GM20000 (cell line): ENCODE results near the gene TIMM22.

ENCODE experiments used
- DNase-seq: peaks from one replicate; pipeline ENCODE4 v3.0.0; 2012; ENCODE audit warnings: low spot score
- CTCF ChIP-seq: IDR thresholded peaks from 2 replicates; pipeline ENCODE4 v1.5.1; 2012; ENCODE audit warnings: mild to moderate bottlenecking, control low read depth; ENCODE audit errors: extremely low read depth, missing control alignments

Gene TIMM22

DNA sequence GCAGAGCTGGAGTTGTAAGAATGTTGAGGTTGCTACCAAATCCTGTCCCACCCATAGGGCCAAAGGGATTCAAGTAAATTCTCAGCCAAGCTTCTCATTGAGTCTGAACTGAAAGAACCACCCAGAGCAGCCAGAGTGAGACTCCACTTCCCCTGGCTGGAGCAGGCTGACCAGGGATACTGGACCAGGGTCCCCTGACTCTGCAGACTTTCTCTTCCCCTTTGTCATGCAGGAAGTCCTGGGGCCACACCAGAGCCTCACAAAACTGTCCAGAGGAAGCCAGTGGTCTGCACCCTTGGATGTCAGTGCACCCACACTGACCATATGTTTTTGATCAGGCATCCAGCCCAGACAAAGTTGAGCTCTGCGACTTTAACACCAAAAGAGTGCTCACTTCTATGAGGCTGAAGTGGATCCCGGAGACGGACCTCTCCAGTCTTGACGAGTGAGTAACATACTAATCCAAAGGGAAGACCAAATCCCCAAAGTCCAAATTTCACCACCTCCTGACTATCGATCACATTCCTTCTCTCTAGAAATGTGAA is 21.5 kb upstream of the TIMM22 start:
- DNase-seq: no peak
- TF ChIP-seq CTCF: no peak

DNA sequence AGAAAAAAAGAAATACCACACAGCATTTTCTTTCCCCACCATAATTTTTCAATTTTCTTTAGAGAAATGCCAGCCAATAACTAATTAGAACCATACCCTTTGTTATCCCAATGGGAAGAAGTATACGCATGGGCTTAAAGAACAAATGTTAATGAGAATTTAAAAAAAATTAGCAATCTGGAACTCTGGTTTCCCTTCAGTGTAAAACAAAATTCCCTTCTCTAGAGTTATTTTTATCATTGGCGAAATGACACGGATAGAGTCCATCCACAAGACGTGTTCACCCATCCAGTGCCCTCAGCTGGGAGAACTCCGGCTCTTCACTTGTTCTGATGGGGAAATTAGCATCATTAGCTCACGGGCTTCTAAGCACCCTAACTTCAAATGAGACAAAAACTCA is 20.6 kb upstream of the TIMM22 start:
- no peak for TF ChIP-seq CTCF

GRCh38 chr17:977166-977565 is 19.8 kb upstream of the TIMM22 start:
- no peak for TF ChIP-seq CTCF
- no peak for DNase-seq

More for the DNA sequence above, 20.6 kb upstream of the TIMM22 start:
- no peak for DNase-seq

GRCh38 chr17:978103-979093 is 18.5 kb upstream of the TIMM22 start:
- TF ChIP-seq CTCF: no peak
- peak; percentile 40 for DNase-seq

- no peak for DNase-seq
- no peak for TF ChIP-seq CTCF
Measured at GRCh38 chr17:979212-979538, 17.8 kb upstream of the TIMM22 start.

- DNase-seq: peak; percentile 100
- no peak for TF ChIP-seq CTCF
Measured at GRCh38 chr17:979539-980405, 17.2 kb upstream of the TIMM22 start, which contains the start of gene NXN. NXN (minus strand) TSS chr17:979776.
